Spleen (tissue), 11 donors: ENCODE results near the gene NABP1. TPM values are rescaled to one million over a fixed set of nuclear protein-coding genes. Genes with fewer than 3 reads are reported as not detected.

Experiments
- DNase-seq: peaks from one replicate; pipeline ENCODE4 v3.0.0-alpha.2; 2020
- H3K27ac ChIP-seq, 8 donors: fragments of 200-600 bp; sonication (generic) in 7 of 8; 1 replicate in 4 of 8; 2 replicates in 4 of 8; pipeline versions ENCODE4 v1.5.0 to v1.8.0; 2016 to 2021; ENCODE audit warnings: inconsistent platforms in 4 of 8, mild to moderate bottlenecking in 4 of 8, moderate library complexity in 1 of 8
- H3K27me3 ChIP-seq, 7 donors: fragments of 200-600 bp; sonication (generic) in 6 of 7; replicated peaks in 1 of 7; 1 replicate in 4 of 7; 2 replicates in 3 of 7; pipeline versions ENCODE4 v1.5.0 to v1.8.0; 2016 to 2021; ENCODE audit warnings: inconsistent platforms in 3 of 7, mild to moderate bottlenecking in 1 of 7
- H3K36me3 ChIP-seq, 6 donors: fragments of 200-600 bp; sonication (generic) in 5 of 6; 1 replicate in 4 of 6; 2 replicates in 2 of 6; pipeline versions ENCODE4 v1.5.0 to v1.8.0; 2016 to 2021; ENCODE audit warnings: inconsistent platforms in 2 of 6
- H3K4me1 ChIP-seq, 6 donors: fragments of 200-600 bp; sonication (generic) in 5 of 6; 1 replicate in 3 of 6; 2 replicates in 3 of 6; pipeline versions ENCODE4 v1.5.0 to v1.8.0; 2016 to 2021; ENCODE audit warnings: inconsistent platforms in 3 of 6
- H3K4me3 ChIP-seq, 8 donors: fragments of 200-600 bp; sonication (generic) in 7 of 8; 1 replicate in 4 of 8; 2 replicates in 4 of 8; pipeline versions ENCODE4 v1.5.0 to v1.8.0; 2016 to 2021; ENCODE audit warnings: inconsistent platforms in 4 of 8, mild to moderate bottlenecking in 4 of 8, moderate library complexity in 2 of 8
- H3K9me3 ChIP-seq, 8 donors: fragments of 200-600 bp; sonication (generic) in 7 of 8; 1 replicate in 4 of 8; 2 replicates in 4 of 8; pipeline versions ENCODE4 v1.5.0 to v1.8.0; 2016 to 2021; ENCODE audit warnings: inconsistent platforms in 4 of 8
- POLR2A ChIP-seq, 3 donors: fragments of 450-650 bp; IDR thresholded peaks; one replicate each; pipeline ENCODE4 v1.5.1; 2017; ENCODE audit warnings: antibody characterized with exemption in 3 of 3, mild to moderate bottlenecking in 1 of 3
- POLR2AphosphoS5 ChIP-seq, 3 donors: sonication (generic); formaldehyde crosslinking; IDR thresholded peaks; one replicate each; pipeline ENCODE4 v1.5.1; 2017; ENCODE audit warnings: antibody characterized with exemption in 3 of 3
- WGBS, 5 donors: extraction: QIAGEN DNeasy Blood & Tissue Kit in 3 of 5; methylation state at CpG; one replicate each; pipeline versions ENCODE4 v1.1.5 to v1.1.7; 2013 to 2018; 5-methylcytosine and 5-hydroxymethylcytosine counted together
- intact Hi-C: fragments of 100-400 bp; cut with DNase I; formaldehyde crosslinking; loops from one replicate; pipeline ENCODE4 v1.15.0; 2023; ENCODE audit warnings: low total_unique reads
- polyA plus RNA-seq, 3 donors: library from polyadenylated mRNA; stranded (reverse); fragments of 200-250 nt; gene quantifications; one replicate each; pipeline ENCODE4 v1.2.1, GENCODE V29; 2013
- total RNA-seq, 7 donors: library from RNA; depleted of rRNA in 3 of 7; stranded (reverse); fragments of >200 nt in 3 of 7; fragmentation: NEBNext Ultra II Directional in 4 of 7; extraction: Animal tissue kit (Norgen Biotek cat#: 25700) in 4 of 7; gene quantifications; one replicate each; pipeline versions ENCODE4 v1.1.0 to v1.2.1, GENCODE V29; 2016 to 2021
- TF ChIP-seq, protein P1 (sequence below), 11 experiments: fragments of 200-600 bp in 7 of 11; fragments of 450-650 bp in 4 of 11; sonication (generic) in 4 of 11; IDR thresholded peaks in 8 of 11; conservative IDR thresholded peaks in 3 of 11; 1 replicate in 7 of 11; 2 replicates in 4 of 11; pipeline versions ENCODE4 v1.4.0 to v1.8.0; 2016 to 2021; ENCODE audit warnings: antibody characterized with exemption in 11 of 11, inconsistent platforms in 4 of 11, mild to moderate bottlenecking in 1 of 11
- donor health status: healthy with polysubstance abuse.
- donor health status: DM: no; HTN: no; CAD: no; lungs with moderate emphysema.
- donor health status: DM: no; HTN: no; CAD: no.
- donor health status: Bipolar disorder and iron deficiency.
- donor health status: healthy.
- donor health status: DM: no; HTN: no; CAD: no.
- donor health status: DM: yes; HTN: yes; CAD: no.

The NABP1 gene
- total and polyA plus RNA-seq, 10 donors, result 33.0 to 292 (median 176) TPM

DNA sequence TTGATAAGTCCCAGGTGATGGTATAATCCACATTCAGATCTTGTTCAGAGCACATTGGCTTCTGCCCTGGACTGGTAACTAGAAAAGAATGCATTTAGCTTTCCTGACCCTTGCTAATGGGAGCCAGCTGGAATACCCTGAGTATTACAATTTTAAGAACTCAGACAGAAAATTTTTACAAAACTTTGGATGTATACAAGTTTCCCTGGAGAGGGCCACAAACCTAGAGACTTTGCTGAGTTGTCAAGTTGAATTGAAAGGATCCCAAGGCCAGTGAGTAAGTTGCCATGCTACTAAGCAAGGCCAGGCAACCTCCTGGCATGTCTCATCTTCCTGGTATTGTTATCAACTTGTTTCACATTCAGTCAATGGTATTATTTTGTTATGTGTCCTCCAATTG, 20.0 kb upstream of the NABP1 start:
- no peaks in the 10 kb centered on the region for H3K36me3 ChIP-seq
- no peak for DNase-seq
- peak overlapping the region; percentile 0 to 79 (median 58) for H3K27ac ChIP-seq
- H3K4me1 ChIP-seq, result peaks cover 0 to 18% (median 5%) of the 10 kb centered on the region in 6 donors
- intact Hi-C loops, result no loop called here
- H3K9me3 ChIP-seq, result no peaks in the 10 kb centered on the region
- H3K27me3 ChIP-seq, result no peaks in the 10 kb centered on the region
- TF ChIP-seq POLR2A (IDR thresholded peaks at IDR 0.05) (no peak), POLR2AphosphoS5 (IDR thresholded peaks at IDR 0.05) (no peak)
- TF ChIP-seq, protein P1, sequence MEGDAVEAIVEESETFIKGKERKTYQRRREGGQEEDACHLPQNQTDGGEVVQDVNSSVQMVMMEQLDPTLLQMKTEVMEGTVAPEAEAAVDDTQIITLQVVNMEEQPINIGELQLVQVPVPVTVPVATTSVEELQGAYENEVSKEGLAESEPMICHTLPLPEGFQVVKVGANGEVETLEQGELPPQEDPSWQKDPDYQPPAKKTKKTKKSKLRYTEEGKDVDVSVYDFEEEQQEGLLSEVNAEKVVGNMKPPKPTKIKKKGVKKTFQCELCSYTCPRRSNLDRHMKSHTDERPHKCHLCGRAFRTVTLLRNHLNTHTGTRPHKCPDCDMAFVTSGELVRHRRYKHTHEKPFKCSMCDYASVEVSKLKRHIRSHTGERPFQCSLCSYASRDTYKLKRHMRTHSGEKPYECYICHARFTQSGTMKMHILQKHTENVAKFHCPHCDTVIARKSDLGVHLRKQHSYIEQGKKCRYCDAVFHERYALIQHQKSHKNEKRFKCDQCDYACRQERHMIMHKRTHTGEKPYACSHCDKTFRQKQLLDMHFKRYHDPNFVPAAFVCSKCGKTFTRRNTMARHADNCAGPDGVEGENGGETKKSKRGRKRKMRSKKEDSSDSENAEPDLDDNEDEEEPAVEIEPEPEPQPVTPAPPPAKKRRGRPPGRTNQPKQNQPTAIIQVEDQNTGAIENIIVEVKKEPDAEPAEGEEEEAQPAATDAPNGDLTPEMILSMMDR (IDR thresholded peaks at IDR 0.05 in 8 of 11, conservative IDR thresholded peaks at IDR 0.05 in 3 of 11), result no peak
- no peak overlapping the region for H3K4me3 ChIP-seq

DNA sequence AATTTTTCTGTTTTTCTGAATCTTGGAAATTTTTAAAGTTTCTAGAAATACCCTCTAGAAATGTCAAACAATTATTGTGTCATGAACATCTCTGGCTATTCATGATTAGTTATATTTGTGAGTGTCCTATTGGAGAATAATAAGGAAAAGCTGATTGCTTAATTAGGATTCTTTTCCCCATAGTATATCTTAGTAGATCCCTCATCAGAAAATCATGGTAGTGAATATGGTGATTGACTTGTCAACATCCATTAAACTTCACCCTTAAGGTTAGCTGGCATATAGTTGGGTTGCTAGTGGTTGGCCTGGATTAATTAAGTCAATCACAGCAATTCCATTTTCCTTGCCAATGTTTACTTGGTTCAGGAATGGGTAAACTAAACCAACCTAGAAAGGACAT, 18.7 kb upstream of the NABP1 start:
- Histone ChIP-seq H3K4me3 (no peak overlapping the region), H3K27ac (peak overlapping the region in 1 of 8 donors; percentile 79), H3K36me3 (no peaks in the 10 kb centered on the region), H3K4me1 (peaks cover 0 to 18% (median 5%) of the 10 kb centered on the region in 6 donors), H3K9me3 (no peaks in the 10 kb centered on the region), H3K27me3 (no peaks in the 10 kb centered on the region)
- DNase-seq, result no peak
- intact Hi-C loops, result no loop called here
- TF ChIP-seq POLR2A (IDR thresholded peaks at IDR 0.05) (no peak), POLR2AphosphoS5 (IDR thresholded peaks at IDR 0.05) (no peak)
- TF ChIP-seq, protein P1 (IDR thresholded peaks at IDR 0.05 in 8 of 11, conservative IDR thresholded peaks at IDR 0.05 in 3 of 11), result no peak

GRCh38 chr2:191660575-191660974, 17.4 kb upstream of the NABP1 start:
- DNase-seq, result no peak
- no peak for TF ChIP-seq POLR2A (IDR thresholded peaks at IDR 0.05)
- TF ChIP-seq, protein P1 (IDR thresholded peaks at IDR 0.05 in 8 of 11, conservative IDR thresholded peaks at IDR 0.05 in 3 of 11), result no peak
- TF ChIP-seq POLR2AphosphoS5 (IDR thresholded peaks at IDR 0.05), result no peak
- Histone ChIP-seq H3K4me1 (peaks cover 0 to 18% (median 5%) of the 10 kb centered on the region in 6 donors), H3K27me3 (no peaks in the 10 kb centered on the region), H3K27ac (no peak overlapping the region), H3K4me3 (no peak overlapping the region), H3K9me3 (no peaks in the 10 kb centered on the region), H3K36me3 (no peaks in the 10 kb centered on the region)
- intact Hi-C loops, result no loop called here
- 0 to 80% (median 0%) methylated on average over 1 of the region's 1 CpG for WGBS, 5 donors

DNA sequence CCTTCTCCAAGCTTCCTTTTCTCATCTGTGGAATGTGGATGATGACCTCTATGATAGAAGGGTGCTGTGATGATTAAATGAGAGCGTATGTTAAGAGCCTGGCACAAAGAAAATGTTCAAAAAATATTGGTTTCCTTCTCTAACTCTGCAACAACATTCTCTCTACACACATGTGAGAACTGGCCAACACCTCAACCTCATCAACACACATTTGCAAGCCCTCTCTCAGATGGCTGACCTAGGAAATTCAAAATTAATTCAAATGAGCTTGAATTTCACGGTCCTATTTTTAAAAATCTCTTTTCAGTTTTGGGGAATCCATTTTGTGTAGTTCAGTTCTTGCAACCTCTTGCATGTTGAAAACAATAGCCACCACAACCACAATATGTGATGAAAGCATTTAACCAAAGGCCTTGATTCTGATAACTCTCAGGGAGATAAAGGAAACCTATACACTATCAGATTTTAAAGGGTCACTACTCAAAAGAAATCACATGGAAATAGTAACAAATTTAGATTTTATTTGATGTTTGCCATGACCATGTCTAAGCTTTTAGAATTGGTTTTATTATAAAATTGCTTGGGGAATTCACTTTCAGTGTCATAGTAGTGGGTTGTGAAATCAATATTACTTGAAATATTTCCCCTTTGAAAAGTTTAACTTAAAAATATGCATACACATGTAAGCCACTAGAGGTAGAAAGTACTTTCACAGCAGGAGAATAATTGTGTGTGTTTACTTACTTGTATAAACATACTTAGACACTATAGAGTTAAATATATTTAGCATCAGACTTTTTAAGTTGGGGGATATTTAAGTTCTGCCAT, 16.6 kb upstream of the NABP1 start:
- no peak overlapping the region for H3K27ac ChIP-seq
- WGBS, 5 donors, result 63 to 81% (median 76%) methylated on average over 2 of the region's 2 CpGs
- no peaks in the 10 kb centered on the region for H3K36me3 ChIP-seq
- H3K4me3 ChIP-seq, result no peak overlapping the region
- peaks cover 0 to 19% (median 9%) of the 10 kb centered on the region in 6 donors for H3K4me1 ChIP-seq
- no peak for DNase-seq
- H3K9me3 ChIP-seq, result no peaks in the 10 kb centered on the region
- H3K27me3 ChIP-seq, result no peaks in the 10 kb centered on the region
- intact Hi-C loops, result no loop called here
- TF ChIP-seq POLR2A (IDR thresholded peaks at IDR 0.05) (no peak), POLR2AphosphoS5 (IDR thresholded peaks at IDR 0.05) (no peak)
- TF ChIP-seq, protein P1 (IDR thresholded peaks at IDR 0.05 in 8 of 11, conservative IDR thresholded peaks at IDR 0.05 in 3 of 11), result no peak
